Dermis microvascular lymphatic vessel endothelial cell (primary cell): ENCODE results near the gene TRAPPC10. TPM values are rescaled to one million over a fixed set of nuclear protein-coding genes. Genes with fewer than 3 reads are reported as not detected.
A peak's percentile ranks its signal among the peaks of the same experiment; 100 is the strongest.

Source experiments
- DNase-seq, 2 donors: peaks; one replicate each; pipeline versions ENCODE4 v3.0.0 to v3.0.0-alpha.2; 2010; ENCODE audit warnings: low read depth in 2 of 2
- total RNA-seq: library from RNA; depleted of rRNA; stranded (reverse); fragments of >200 nt; gene quantifications from 2 replicates; pipeline ENCODE4 v1.2.1, GENCODE V29; 2014

Gene TRAPPC10
- total RNA-seq, 1 donor from 2014 or later: 16.7 TPM

- DNase-seq: no peak
These were observed 28.7 kb upstream of the TRAPPC10 start for GRCh38 chr21:43983390-43983789.

- no peak for DNase-seq
These were observed 28.2 kb upstream of the TRAPPC10 start for GRCh38 chr21:43983860-43984420.

GRCh38 chr21:43984905-43985689, 27.0 kb upstream of the TRAPPC10 start:
- DNase-seq: peak in 1 of 2 donors; percentile 11

DNA sequence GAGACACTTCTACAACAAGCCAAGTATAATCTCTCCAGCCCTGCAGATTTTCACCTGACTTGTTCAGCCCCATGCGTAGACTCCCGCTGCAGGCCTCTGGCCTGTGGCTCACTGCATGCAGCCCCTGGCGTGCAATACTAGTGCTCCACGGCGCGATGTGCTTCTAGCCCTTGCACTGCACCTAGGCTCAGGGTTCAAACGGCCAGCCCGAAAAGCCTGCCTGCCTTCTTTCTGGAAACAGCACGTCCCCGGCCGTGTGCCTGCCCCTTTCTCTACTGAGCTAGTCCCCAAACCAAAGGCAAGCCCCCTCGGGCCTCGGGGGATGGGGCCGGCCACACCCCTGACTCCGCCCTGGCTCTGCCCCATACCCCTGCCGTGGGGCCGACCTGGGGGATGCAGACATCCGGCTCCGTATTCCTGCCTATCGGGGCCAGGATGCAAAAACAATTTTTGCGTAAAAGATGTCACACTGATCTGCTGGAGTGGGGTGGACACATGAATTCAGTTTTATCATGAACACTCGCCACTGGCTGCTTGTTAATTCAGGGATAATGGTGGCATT, 26.3 kb upstream of the TRAPPC10 start:
- DNase-seq: no peak

- no peak for DNase-seq
These were observed 25.3 kb upstream of the TRAPPC10 start for GRCh38 chr21:43986544-43987451.

GRCh38 chr21:43987509-43987908, 24.6 kb upstream of the TRAPPC10 start:
- DNase-seq: no peak

GRCh38 chr21:43988016-43988415, 24.1 kb upstream of the TRAPPC10 start:
- DNase-seq: no peak

GRCh38 chr21:43988506-43989230, 23.4 kb upstream of the TRAPPC10 start:
- DNase-seq: no peak

DNA sequence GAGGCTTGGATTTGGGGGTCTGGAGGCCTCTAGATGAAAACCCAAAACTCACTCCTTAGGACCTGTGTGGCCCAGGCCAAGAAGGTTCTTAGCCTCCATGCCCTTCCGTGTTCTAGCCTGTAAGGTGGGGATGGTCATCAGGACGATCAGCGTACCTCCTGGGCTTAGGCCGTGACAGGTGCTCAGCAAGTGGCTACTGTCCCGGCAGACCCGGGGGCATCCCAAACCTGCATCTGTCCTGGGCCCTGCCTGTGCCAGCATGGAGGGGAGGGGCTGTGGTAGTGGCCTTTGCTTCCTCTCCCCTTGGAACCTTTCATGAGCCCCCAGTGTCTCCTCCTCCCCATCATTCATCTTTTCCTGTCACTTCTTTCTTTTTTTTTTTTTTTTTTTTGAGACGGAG, 22.7 kb upstream of the TRAPPC10 start:
- DNase-seq: no peak

DNA sequence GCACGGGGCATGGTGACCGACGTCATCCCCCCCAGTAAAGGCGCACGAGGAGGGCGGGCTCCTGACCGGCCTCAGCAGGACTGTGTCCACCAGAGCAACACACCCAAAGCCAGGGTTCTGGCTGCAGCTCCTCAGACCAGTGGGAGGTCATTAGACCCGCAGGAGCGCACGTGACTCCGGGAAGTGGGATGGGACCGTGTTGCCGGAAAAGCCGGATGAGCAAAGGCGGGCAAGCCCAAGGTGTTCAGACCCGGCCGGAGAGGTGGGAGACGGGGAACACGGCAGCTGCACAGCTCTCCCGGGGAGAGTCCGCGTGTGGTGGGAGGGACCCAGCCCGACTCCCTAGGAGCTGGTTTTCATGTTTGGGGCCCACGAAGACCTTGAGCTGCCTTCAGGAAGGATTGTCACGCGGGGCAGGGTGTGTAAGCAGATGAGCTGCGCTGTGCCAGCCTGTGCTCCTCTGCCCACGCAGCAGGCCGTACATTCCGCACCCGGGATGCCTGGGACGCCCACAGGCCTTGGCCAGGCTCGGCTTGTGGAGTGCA, 20.6 kb upstream of the TRAPPC10 start:
- no peak for DNase-seq

GRCh38 chr21:43992121-43992520, 20.0 kb upstream of the TRAPPC10 start:
- no peak for DNase-seq

- DNase-seq: no peak
These were observed 18.6 kb upstream of the TRAPPC10 start for GRCh38 chr21:43993420-43993934.

DNA sequence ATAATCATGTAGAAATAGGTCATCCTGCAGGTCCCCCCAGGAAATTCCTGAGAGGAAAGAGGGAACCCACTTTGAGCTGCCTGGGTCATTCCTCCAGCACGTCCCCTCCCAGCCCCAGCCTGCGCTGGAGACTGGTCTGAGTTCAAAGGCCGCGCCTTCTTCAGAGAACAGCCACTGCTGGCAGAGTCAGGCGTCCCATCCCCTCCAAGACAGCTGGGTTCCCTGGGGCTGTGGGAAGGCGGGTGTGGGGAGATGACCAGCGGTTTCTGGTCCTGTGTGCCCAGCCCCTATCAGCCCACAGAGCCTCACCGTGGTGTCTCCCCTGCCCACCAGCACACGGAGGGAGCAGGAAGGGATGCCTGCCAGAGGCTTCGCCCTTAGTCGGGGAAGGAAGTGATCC, 18.0 kb upstream of the TRAPPC10 start:
- DNase-seq: no peak

- DNase-seq: no peak
These were observed 17.5 kb upstream of the TRAPPC10 start for GRCh38 chr21:43994646-43995045.

DNA sequence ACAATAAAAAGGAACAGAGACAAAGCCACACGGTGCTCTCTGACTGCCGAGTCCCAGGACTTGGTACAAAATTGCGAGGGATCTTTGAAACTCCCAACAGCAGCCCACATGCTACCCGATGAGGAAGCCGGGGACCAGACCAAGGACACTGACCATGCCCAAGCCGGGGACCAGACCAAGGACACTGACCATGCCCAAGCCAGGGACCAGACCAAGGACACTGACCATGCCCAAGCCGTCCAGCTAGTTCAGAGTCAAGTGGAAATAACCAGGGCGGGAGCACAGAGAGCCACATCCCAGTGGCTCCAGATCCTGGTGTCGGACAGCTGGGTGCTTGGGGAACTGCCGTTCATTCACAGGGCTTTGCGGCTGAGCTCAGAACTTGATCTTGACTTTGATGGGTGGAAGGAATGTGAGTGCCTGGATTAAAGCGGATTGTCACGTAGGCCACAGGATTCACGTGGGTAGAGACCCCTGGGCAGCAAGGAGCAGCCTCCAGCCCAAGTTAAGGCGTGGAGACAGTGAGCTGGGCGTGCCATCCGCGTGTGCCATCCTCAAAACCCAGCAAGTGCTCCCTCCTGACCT, 16.5 kb upstream of the TRAPPC10 start:
- DNase-seq: no peak

GRCh38 chr21:43997766-43998742, 14.1 kb upstream of the TRAPPC10 start:
- DNase-seq: no peak

DNA sequence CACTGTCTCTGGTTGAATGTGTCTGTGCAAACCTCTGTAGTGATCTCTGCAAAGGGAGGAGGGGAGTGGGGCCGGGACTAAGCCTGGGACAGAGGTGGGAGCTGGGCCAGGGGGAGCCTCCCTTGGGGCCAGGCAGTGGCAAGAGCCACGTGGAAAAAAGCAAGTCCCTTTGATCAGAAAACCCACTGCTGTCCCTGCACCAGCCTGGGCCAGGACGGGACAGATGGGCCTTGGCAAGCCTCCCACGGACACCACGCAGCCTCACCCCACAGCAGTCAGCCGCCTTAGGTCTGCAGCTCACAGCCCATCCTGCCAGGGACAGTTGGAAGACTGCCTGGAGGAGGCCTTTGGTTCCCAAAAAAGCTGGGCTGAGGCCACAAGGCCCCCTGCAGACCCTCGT, 11.7 kb upstream of the TRAPPC10 start:
- DNase-seq: no peak

- no peak for DNase-seq
These were observed 9.6 kb upstream of the TRAPPC10 start for GRCh38 chr21:44002511-44002910.

GRCh38 chr21:44003307-44003966, 8.7 kb upstream of the TRAPPC10 start:
- no peak for DNase-seq
